NCI-H1694 treated with DMSO at 0.1 percent for 48 hours (cell line): ENCODE results near the gene ITGA2.
A peak's percentile ranks its signal among the peaks of the same experiment; 100 is the strongest.
"Not testable (repeated sequence)": the region's sequence is repeated elsewhere in the genome, so short reads cannot be mapped to it uniquely, and the experiment has no call there.

Experiments used
- DNase-seq: peaks from one replicate; lab custom pipeline; 2025; lab: John Stamatoyannopoulos, UW

The ITGA2 gene

GRCh38 chr5:52989025-52989780 is at the start of gene ITGA2:
Gene ITGA2 (plus strand): TSS chr5:52989352. CDS start chr5:52989469, 117 bp downstream.
- DNase-seq: peak; percentile 5

GRCh38 chr5:52943285-52943684 is 45.9 kb upstream of the ITGA2 start:
- no peak for DNase-seq

- DNase-seq: no peak
Measured at GRCh38 chr5:52943808-52944207, 45.3 kb upstream of the ITGA2 start.

GRCh38 chr5:52945040-52945439 is 44.1 kb upstream of the ITGA2 start:
- no peak for DNase-seq

GRCh38 chr5:52947208-52947607 is 41.9 kb upstream of the ITGA2 start:
- DNase-seq: no peak

- no peak for DNase-seq
Measured at GRCh38 chr5:52947851-52948250, 41.3 kb upstream of the ITGA2 start.

- peak; percentile 77 for DNase-seq
Measured at GRCh38 chr5:52948418-52949076, 40.6 kb upstream of the ITGA2 start.

- DNase-seq: no peak
Measured at GRCh38 chr5:52950686-52951085, 38.5 kb upstream of the ITGA2 start.

GRCh38 chr5:52952483-52952882 is 36.7 kb upstream of the ITGA2 start:
- no peak for DNase-seq

- no peak for DNase-seq
Measured at GRCh38 chr5:52956014-52956413, 33.1 kb upstream of the ITGA2 start.

- DNase-seq: no peak
Measured at GRCh38 chr5:52956915-52957747, 32.0 kb upstream of the ITGA2 start.

GRCh38 chr5:52961274-52961681 is 27.9 kb upstream of the ITGA2 start:
- DNase-seq: peak; percentile 49

GRCh38 chr5:52963636-52964035 is 25.5 kb upstream of the ITGA2 start:
- DNase-seq: no peak

- DNase-seq: no peak
Measured at GRCh38 chr5:52964138-52964537, 25.0 kb upstream of the ITGA2 start.

GRCh38 chr5:52976157-52976556 is 13.0 kb upstream of the ITGA2 start:
- not testable (repeated sequence) for DNase-seq

GRCh38 chr5:52977264-52977897 is 11.8 kb upstream of the ITGA2 start:
- DNase-seq: no peak

GRCh38 chr5:52981507-52981906 is 7.6 kb upstream of the ITGA2 start:
- DNase-seq: no peak

- no peak for DNase-seq
Measured at GRCh38 chr5:52983731-52984636, 5.2 kb upstream of the ITGA2 start.

- DNase-seq: no peak
Measured at GRCh38 chr5:52985306-52985705, 3.8 kb upstream of the ITGA2 start.

- no peak for DNase-seq
Measured at GRCh38 chr5:52987711-52988331, 1.3 kb upstream of the ITGA2 start.
